IMR-90 (cell line): ENCODE data around the gene SYS1. TPM values are rescaled to one million over a fixed set of nuclear protein-coding genes. Genes with fewer than 3 reads are reported as not detected.

ENCODE experiments used
- ATAC-seq: fragments of 200-7000 bp; cut with Tn5 transposase; 2 replicates; pipeline ENCODE4 v1.9.1; 2020; ENCODE audit warnings: low read depth, mild to moderate bottlenecking, moderate library complexity
- BruUV-seq: library from RNA; stranded (reverse); fragments of 400-500 nt; replicated peaks from 2 replicates; lab custom pipeline; 2021; lab: Mats Ljungman, UMichigan
- CTCF ChIA-PET: fragments of 300-600 bp; formaldehyde crosslinking; extraction: SDS; loops from one replicate; lab custom pipeline; 2021; ENCODE audit warnings: antibody characterized with exemption; lab: Yijun Ruan, JAX
- POLR2A ChIA-PET: fragments of 300-600 bp; sonication (Branson Sonifier 250); formaldehyde crosslinking; loops from one replicate; lab custom pipeline; 2022; ENCODE audit warnings: antibody characterized with exemption; ENCODE audit not compliant: unreplicated experiment; lab: Charles Lee
- DNase-seq: peaks from one replicate; pipeline ENCODE4 v3.0.0; 2013
- H2AFZ ChIP-seq: replicated peaks from 2 replicates; pipeline ENCODE3; 2013; ENCODE audit warnings: low read length, mild to moderate bottlenecking; ENCODE audit not compliant: poor library complexity
- H2AK5ac ChIP-seq: 2 replicates; pipeline ENCODE4 v1.6.1; 2013; ENCODE audit warnings: low read depth, low read length, inconsistent platforms
- H2AK9ac ChIP-seq: replicated peaks from 2 replicates; pipeline ENCODE3; 2013; ENCODE audit warnings: mild to moderate bottlenecking, low read depth, low read length, moderate library complexity; ENCODE audit not compliant: poor library complexity
- H2BK120ac ChIP-seq: 2 replicates; pipeline ENCODE4 v1.6.1; 2013; ENCODE audit warnings: low read depth, low read length, inconsistent platforms
- H2BK15ac ChIP-seq: 3 replicates; pipeline ENCODE4 v1.6.1; 2013; ENCODE audit warnings: low read depth, low read length, inconsistent platforms
- H2BK20ac ChIP-seq: 2 replicates; pipeline ENCODE4 v1.6.1; 2013; ENCODE audit warnings: low read depth, mild to moderate bottlenecking, inconsistent platforms, low read length, moderate library complexity
- H2BK5ac ChIP-seq: 2 replicates; pipeline ENCODE4 v1.6.1; 2013; ENCODE audit warnings: mild to moderate bottlenecking, low read depth, low read length, inconsistent platforms; ENCODE audit not compliant: poor library complexity, severe bottlenecking
- H3K14ac ChIP-seq: replicated peaks from 2 replicates; pipeline ENCODE4 v1.6.1; 2013; ENCODE audit warnings: low read depth, low read length, inconsistent platforms
- H3K18ac ChIP-seq: 2 replicates; pipeline ENCODE4 v1.6.1; 2013; ENCODE audit warnings: low read depth, low read length, control low read depth
- H3K23ac ChIP-seq: 2 replicates; pipeline ENCODE4 v1.6.1; 2013; ENCODE audit warnings: low read depth, low read length, inconsistent platforms
- H3K27ac ChIP-seq: 2 replicates; pipeline ENCODE4 v1.5.1; 2013; ENCODE audit warnings: mild to moderate bottlenecking, control low read depth, low read length; ENCODE audit not compliant: insufficient read depth
- H3K27me3 ChIP-seq: 2 replicates; pipeline ENCODE4 v1.6.1; 2013; ENCODE audit warnings: low read length; ENCODE audit not compliant: control insufficient read depth, insufficient read depth
- H3K36me3 ChIP-seq: 2 replicates; pipeline ENCODE4 v1.6.1; 2013; ENCODE audit warnings: low read length, mixed read lengths; ENCODE audit not compliant: control insufficient read depth, insufficient read depth
- H3K4ac ChIP-seq: 2 replicates; pipeline ENCODE4 v1.6.1; 2013; ENCODE audit warnings: low read depth, low read length, inconsistent platforms
- H3K4me1 ChIP-seq: 2 replicates; pipeline ENCODE4 v1.6.1; 2013; ENCODE audit warnings: low read length, mixed read lengths; ENCODE audit not compliant: control insufficient read depth, insufficient read depth
- H3K4me2 ChIP-seq: 2 replicates; pipeline ENCODE4 v1.6.1; 2013; ENCODE audit warnings: low read depth, mild to moderate bottlenecking, control low read depth, low read length, moderate library complexity
- H3K4me3 ChIP-seq: 2 replicates; pipeline ENCODE4 v1.5.1; 2013; ENCODE audit warnings: low read depth, mild to moderate bottlenecking, control low read depth, low read length, moderate library complexity; ENCODE audit not compliant: insufficient read depth
- H3K56ac ChIP-seq: 2 replicates; pipeline ENCODE4 v1.6.1; 2013; ENCODE audit warnings: low read length, inconsistent platforms; ENCODE audit not compliant: insufficient read depth; ENCODE audit errors: extremely low read depth
- H3K79me1 ChIP-seq, 2 experiments: 2 replicates each; pipeline ENCODE4 v1.6.1; 2013; ENCODE audit warnings: low read length in 2 of 2, inconsistent platforms in 1 of 2, low read depth in 1 of 2
- H3K9ac ChIP-seq: 2 replicates; pipeline ENCODE4 v1.6.1; 2013; ENCODE audit warnings: low read depth, low read length, control low read depth
- H3K9me1 ChIP-seq: 2 replicates; pipeline ENCODE4 v1.6.1; 2013; ENCODE audit warnings: low read length, inconsistent platforms; ENCODE audit not compliant: insufficient read depth
- H3K9me3 ChIP-seq: 2 replicates; pipeline ENCODE4 v1.6.1; 2013; ENCODE audit warnings: low read length; ENCODE audit not compliant: control insufficient read depth, insufficient read depth
- H4K20me1 ChIP-seq: 2 replicates; pipeline ENCODE4 v1.6.1; 2013; ENCODE audit warnings: low read length, inconsistent platforms; ENCODE audit not compliant: insufficient read depth
- H4K5ac ChIP-seq: 2 replicates; pipeline ENCODE4 v1.6.1; 2013; ENCODE audit warnings: mild to moderate bottlenecking, low read depth, low read length, control low read depth
- H4K8ac ChIP-seq, 2 experiments: 2 replicates each; pipeline ENCODE4 v1.6.1; 2013; ENCODE audit warnings: low read depth in 2 of 2, low read length in 2 of 2, control low read depth in 1 of 2, inconsistent platforms in 1 of 2
- H4K91ac ChIP-seq: 2 replicates; pipeline ENCODE4 v1.6.1; 2013; ENCODE audit warnings: low read depth, low read length, inconsistent platforms; ENCODE audit not compliant: insufficient read depth
- BHLHE40 ChIP-seq: fragments of 150-350 bp; IDR thresholded peaks from 2 replicates; pipeline ENCODE4 v1.6.1; 2016; ENCODE audit warnings: mild to moderate bottlenecking, low read depth, low read length
- CEBPB ChIP-seq: IDR thresholded peaks from 2 replicates; pipeline ENCODE4 v1.6.1; 2012; ENCODE audit warnings: low read depth, low read length, improper control_type of control experiment
- FOS ChIP-seq: fragments of 150-350 bp; IDR thresholded peaks from 2 replicates; pipeline ENCODE4 v1.6.1; 2016; ENCODE audit warnings: low read depth, low read length
- MAFK ChIP-seq: IDR thresholded peaks from 2 replicates; pipeline ENCODE4 v1.6.1; 2012; ENCODE audit warnings: low read depth, low read length, improper control_type of control experiment
- MAZ ChIP-seq: IDR thresholded peaks from 2 replicates; pipeline ENCODE4 v1.6.1; 2012; ENCODE audit warnings: low read depth, mild to moderate bottlenecking, low read length, improper control_type of control experiment, moderate library complexity, borderline replicate concordance
- MXI1 ChIP-seq: IDR thresholded peaks from 2 replicates; pipeline ENCODE4 v1.6.1; 2012; ENCODE audit warnings: low read depth, mild to moderate bottlenecking, low read length, moderate library complexity, borderline replicate concordance
- NFE2L2 ChIP-seq: fragments of 150-350 bp; IDR thresholded peaks from 2 replicates; pipeline ENCODE4 v1.6.1; 2016; ENCODE audit warnings: low read depth, mild to moderate bottlenecking, low read length
- RAD21 ChIP-seq: IDR thresholded peaks from 2 replicates; pipeline ENCODE4 v1.6.1; 2012; ENCODE audit warnings: low read length, improper control_type of control experiment
- RFX5 ChIP-seq: IDR thresholded peaks from 2 replicates; pipeline ENCODE4 v1.8.0; 2012; ENCODE audit warnings: low read depth, mild to moderate bottlenecking, low read length, moderate library complexity
- WGBS, 2 experiments: methylation state at CpG; one replicate each; pipeline versions ENCODE4 v1.1.5 to v1.1.7; 2013; ENCODE audit warnings: missing lambda C conversion rate in 2 of 2; ENCODE audit not compliant: insufficient read length in 1 of 2; ENCODE audit errors: extremely low coverage in 2 of 2; 5-methylcytosine and 5-hydroxymethylcytosine counted together
- dilution Hi-C: fragments of 300-500 bp; cut with HindIII; formaldehyde crosslinking; loops from one replicate; pipeline ENCODE4 v1.14.3; 2018; ENCODE audit warnings: low sequenced_read_pairs; ENCODE audit not compliant: unreplicated experiment
- in situ Hi-C: fragments of 300-500 bp; cut with MboI; formaldehyde crosslinking; loops from 3 replicates; pipeline ENCODE4 v1.14.3; 2019; ENCODE audit warnings: low sequenced_read_pairs, inconsistent platforms, mixed read lengths
- intact Hi-C: fragments of 100-400 bp; cut with micrococcal nuclease; formaldehyde crosslinking; loops from 2 replicates; pipeline ENCODE4 v1.10.0; 2022
- polyA plus RNA-seq, 3 experiments: library from polyadenylated mRNA; depleted of rRNA; stranded (reverse); fragments of >200 nt; gene quantifications; 2 replicates each; pipeline ENCODE4 v1.2.3, GENCODE V29; 2012; ENCODE audit warnings: low replicate concordance in 1 of 3
- total RNA-seq: library from RNA; depleted of rRNA; stranded (reverse); fragments of >200 nt; gene quantifications from 2 replicates; pipeline ENCODE4 v1.2.3, GENCODE V29; 2012
- TF ChIP-seq, protein P1 (sequence below): fragments of 150-350 bp; IDR thresholded peaks from 2 replicates; pipeline ENCODE4 v1.6.1; 2017; ENCODE audit warnings: mild to moderate bottlenecking, antibody characterized with exemption, low read length, low read depth
- TF ChIP-seq, protein P2 (sequence below): conservative IDR thresholded peaks from 2 replicates; pipeline ENCODE4 v1.5.1; 2012; ENCODE audit warnings: mild to moderate bottlenecking, low read depth, low read length, improper control_type of control experiment
- TF ChIP-seq, protein P3 (sequence below): fragments of 150-350 bp; IDR thresholded peaks from 2 replicates; pipeline ENCODE4 v1.6.1; 2016; ENCODE audit warnings: low read depth, mild to moderate bottlenecking, low read length, moderate library complexity, borderline replicate concordance

Gene SYS1
- total and polyA plus RNA-seq, 2 of the 4 experiments (the other 2 are of a cell fraction) = 12.9 to 24.6 TPM

DNA sequence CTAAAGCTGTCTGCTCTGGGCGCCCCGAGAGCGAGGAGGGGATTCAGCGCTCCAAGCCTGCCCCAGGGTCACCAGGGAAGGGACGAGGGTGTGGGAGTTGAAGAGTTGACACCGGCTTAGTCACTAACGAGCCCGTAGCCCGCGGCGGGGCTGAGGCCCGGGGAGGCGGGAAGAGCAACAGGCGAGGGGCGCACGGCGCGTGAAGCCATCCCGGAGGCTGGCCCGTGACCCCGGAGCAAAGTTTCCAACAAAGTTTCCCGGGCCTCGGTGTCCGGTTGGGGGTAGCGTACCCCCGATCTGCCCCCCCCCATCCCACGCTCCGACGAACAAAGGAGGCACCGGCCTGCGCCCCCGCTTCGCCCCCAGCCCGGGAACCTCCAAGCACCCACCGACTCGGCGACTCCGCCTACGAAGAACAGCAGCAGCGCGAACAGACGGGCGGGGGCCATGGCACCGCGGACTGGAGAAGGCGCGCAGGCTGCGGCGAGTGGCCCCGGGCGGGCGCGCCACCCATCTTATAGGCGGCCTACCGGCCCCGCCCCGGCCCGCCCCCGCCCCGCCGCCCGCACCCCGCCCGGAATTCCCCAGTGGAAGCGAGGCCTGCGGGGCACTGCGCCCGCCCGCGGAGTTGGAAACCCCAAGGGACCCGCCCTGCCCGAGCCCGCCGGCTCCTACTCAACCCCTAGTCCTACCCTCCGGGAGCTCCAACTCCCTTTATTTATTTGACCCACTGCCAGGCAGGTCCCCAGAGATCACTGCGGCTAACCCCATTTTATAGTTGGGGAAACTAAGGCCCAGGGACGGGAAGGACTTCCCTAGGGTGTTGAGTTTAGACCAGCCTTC lies 14.8 kb upstream of the SYS1 start, which contains the start of gene SDC4:
TSS of gene SDC4 (minus strand) at position 489 of the 843 bp plus-strand sequence. CDS start at position 449, 40 bp downstream.
- Histone ChIP-seq H3K9ac (peak within 1 kb of the TSS; percentile 95), H2BK120ac (peak within 1 kb of the TSS; percentile 79), H2BK20ac (peak within 1 kb of the TSS; percentile 70), H4K5ac (peak within 1 kb of the TSS; percentile 74), H3K18ac (peak within 1 kb of the TSS; percentile 82), H3K36me3 (peaks cover 4% of the 10 kb centered on the region; the same call in 1 of the 2 replicates), H3K4me3 (peak within 1 kb of the TSS; percentile 74), H4K8ac (peak within 1 kb of the TSS; percentile 49 to 81), H2AK9ac (peak within 1 kb of the TSS; percentile 93), H3K56ac (peak within 1 kb of the TSS; percentile 85), H3K23ac (peak within 1 kb of the TSS; percentile 92), H3K79me1 (peaks cover 0 to 47% of the 10 kb centered on the region in 2 experiments; a peak in 3 of 4 replicates), H2AFZ (peak within 1 kb of the TSS; percentile 87), H2BK15ac (peak within 1 kb of the TSS; percentile 94; the same call in 2 of the 3 replicates), H3K4me1 (peaks cover 29% of the 10 kb centered on the region), H2AK5ac (peak within 1 kb of the TSS; percentile 86), H3K4ac (peak within 1 kb of the TSS; percentile 90), H3K14ac (peak within 1 kb of the TSS; percentile 94), H2BK5ac (peak within 1 kb of the TSS; percentile 73), H3K27me3 (no peaks in the 10 kb centered on the region), H3K27ac (peak within 1 kb of the TSS; percentile 91), H4K91ac (peak within 1 kb of the TSS; percentile 89), H3K9me3 (no peaks in the 10 kb centered on the region), H3K9me1 (peaks cover 8% of the 10 kb centered on the region; the same call in 1 of the 2 replicates), H4K20me1 (peaks cover 32% of the 10 kb centered on the region), H3K4me2 (peak within 1 kb of the TSS; percentile 85)
- peak; percentile 67 for ATAC-seq
- ChIA-PET POLR2A (interaction anchor here (0.6 to 1.5 kb wide), 4 partner anchors 11 to 71 kb away, joined by 5 to 11 read pairs (median 6); no protein-coding TSS in a partner anchor), CTCF (no interaction called here)
- no TSS peak for BruUV-seq
- in situ Hi-C loops = loop anchor here (25.0 kb wide), 1 partner anchor 564 kb away; the partner anchor contains the start of gene PLTP
- DNase-seq = peak; percentile 63
- dilution Hi-C loops = no loop called here
- intact Hi-C loops = no loop called here
- 0% methylated on average over 9 of the region's 77 CpGs; no CpG with 5 or more reads in 1 of the 2 experiments for WGBS, 2 experiments
- peak; percentile 92 for TF ChIP-seq MAZ
- TF ChIP-seq, protein P1, sequence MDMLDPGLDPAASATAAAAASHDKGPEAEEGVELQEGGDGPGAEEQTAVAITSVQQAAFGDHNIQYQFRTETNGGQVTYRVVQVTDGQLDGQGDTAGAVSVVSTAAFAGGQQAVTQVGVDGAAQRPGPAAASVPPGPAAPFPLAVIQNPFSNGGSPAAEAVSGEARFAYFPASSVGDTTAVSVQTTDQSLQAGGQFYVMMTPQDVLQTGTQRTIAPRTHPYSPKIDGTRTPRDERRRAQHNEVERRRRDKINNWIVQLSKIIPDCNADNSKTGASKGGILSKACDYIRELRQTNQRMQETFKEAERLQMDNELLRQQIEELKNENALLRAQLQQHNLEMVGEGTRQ = no peak
- 0 out of 2 replicates have a peak, but pooled peaks have one; percentile 12 for TF ChIP-seq BHLHE40
- TF ChIP-seq MAFK = no peak
- no peak for TF ChIP-seq RAD21
- TF ChIP-seq, protein P2, sequence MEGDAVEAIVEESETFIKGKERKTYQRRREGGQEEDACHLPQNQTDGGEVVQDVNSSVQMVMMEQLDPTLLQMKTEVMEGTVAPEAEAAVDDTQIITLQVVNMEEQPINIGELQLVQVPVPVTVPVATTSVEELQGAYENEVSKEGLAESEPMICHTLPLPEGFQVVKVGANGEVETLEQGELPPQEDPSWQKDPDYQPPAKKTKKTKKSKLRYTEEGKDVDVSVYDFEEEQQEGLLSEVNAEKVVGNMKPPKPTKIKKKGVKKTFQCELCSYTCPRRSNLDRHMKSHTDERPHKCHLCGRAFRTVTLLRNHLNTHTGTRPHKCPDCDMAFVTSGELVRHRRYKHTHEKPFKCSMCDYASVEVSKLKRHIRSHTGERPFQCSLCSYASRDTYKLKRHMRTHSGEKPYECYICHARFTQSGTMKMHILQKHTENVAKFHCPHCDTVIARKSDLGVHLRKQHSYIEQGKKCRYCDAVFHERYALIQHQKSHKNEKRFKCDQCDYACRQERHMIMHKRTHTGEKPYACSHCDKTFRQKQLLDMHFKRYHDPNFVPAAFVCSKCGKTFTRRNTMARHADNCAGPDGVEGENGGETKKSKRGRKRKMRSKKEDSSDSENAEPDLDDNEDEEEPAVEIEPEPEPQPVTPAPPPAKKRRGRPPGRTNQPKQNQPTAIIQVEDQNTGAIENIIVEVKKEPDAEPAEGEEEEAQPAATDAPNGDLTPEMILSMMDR = no peak
- no peak for TF ChIP-seq RFX5
- TF ChIP-seq MXI1 = no peak
- peak; percentile 18; the same call in 1 of the 2 replicates for TF ChIP-seq FOS
- no peak for TF ChIP-seq CEBPB
- TF ChIP-seq, protein P3, sequence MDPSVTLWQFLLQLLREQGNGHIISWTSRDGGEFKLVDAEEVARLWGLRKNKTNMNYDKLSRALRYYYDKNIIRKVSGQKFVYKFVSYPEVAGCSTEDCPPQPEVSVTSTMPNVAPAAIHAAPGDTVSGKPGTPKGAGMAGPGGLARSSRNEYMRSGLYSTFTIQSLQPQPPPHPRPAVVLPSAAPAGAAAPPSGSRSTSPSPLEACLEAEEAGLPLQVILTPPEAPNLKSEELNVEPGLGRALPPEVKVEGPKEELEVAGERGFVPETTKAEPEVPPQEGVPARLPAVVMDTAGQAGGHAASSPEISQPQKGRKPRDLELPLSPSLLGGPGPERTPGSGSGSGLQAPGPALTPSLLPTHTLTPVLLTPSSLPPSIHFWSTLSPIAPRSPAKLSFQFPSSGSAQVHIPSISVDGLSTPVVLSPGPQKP = no peak
- TF ChIP-seq NFE2L2 = no peak
